HL-60 (cell line): Measurements from ENCODE around the gene FGF4.

Experiments
- CTCF ChIP-seq: IDR thresholded peaks from one replicate; pipeline ENCODE4 v1.5.1; 2011; ENCODE audit warnings: low read length, control low read depth, inconsistent platforms; ENCODE audit not compliant: insufficient read depth
- REST ChIP-seq: IDR thresholded peaks from 2 replicates; pipeline ENCODE4 v1.6.1; 2012; ENCODE audit warnings: low read depth; ENCODE audit not compliant: insufficient replicate concordance

- TF ChIP-seq CTCF (no peak), REST (no peak)
These were observed 28.6 kb upstream of the FGF4 start for GRCh38 chr11:69803604-69804218.
